ENCODE results near the gene CCNI2. TPM values are rescaled to one million over a fixed set of nuclear protein-coding genes. Genes with fewer than 3 reads are reported as not detected.

Gene CCNI2
- total RNA-seq, 1 donor from 2014 or later: not detected

DNA sequence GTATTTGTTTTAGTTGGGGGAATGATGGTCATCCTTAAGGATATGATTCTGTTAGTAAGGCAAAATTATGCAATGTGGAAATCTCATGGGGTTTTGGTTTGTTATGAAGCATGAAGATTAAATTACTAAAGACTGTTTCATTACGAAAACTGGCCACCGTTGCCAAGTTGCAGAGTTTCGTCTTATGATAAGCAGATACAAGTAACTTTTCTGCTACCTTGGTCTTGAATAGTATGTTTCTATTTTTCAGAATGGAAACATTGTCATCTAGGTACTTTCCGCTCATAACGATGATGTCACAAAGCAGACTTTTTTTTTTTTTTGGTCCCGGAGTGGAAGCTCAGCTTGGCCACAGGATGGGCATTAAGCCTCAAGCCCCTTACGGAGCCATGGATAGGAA is 4.2 kb downstream of the CCNI2 start:
- no peak overlapping the region for H3K4me3 Mint-ChIP-seq (ENCODE audit: unreplicated experiment)
- DNase-seq (ENCODE audit: low spot score): no peak
- peaks cover 10% of the 10 kb centered on the region for H3K4me1 Mint-ChIP-seq (ENCODE audit: low read depth)
- peaks cover 5% of the 10 kb centered on the region for H3K36me3 Mint-ChIP-seq (ENCODE audit: low read depth)
- H3K27me3 Mint-ChIP-seq (ENCODE audit: low read depth): no peaks in the 10 kb centered on the region
- TF ChIP-seq, protein P1, sequence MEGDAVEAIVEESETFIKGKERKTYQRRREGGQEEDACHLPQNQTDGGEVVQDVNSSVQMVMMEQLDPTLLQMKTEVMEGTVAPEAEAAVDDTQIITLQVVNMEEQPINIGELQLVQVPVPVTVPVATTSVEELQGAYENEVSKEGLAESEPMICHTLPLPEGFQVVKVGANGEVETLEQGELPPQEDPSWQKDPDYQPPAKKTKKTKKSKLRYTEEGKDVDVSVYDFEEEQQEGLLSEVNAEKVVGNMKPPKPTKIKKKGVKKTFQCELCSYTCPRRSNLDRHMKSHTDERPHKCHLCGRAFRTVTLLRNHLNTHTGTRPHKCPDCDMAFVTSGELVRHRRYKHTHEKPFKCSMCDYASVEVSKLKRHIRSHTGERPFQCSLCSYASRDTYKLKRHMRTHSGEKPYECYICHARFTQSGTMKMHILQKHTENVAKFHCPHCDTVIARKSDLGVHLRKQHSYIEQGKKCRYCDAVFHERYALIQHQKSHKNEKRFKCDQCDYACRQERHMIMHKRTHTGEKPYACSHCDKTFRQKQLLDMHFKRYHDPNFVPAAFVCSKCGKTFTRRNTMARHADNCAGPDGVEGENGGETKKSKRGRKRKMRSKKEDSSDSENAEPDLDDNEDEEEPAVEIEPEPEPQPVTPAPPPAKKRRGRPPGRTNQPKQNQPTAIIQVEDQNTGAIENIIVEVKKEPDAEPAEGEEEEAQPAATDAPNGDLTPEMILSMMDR (IDR thresholded peaks at IDR 0.05): no peak
- peak overlapping the region; percentile 28 for H3K27ac Mint-ChIP-seq (ENCODE audit: unreplicated experiment)
- H3K9me3 Mint-ChIP-seq (ENCODE audit: low read depth): no peaks in the 10 kb centered on the region

- no peak for DNase-seq (ENCODE audit: low spot score)
- Mint-ChIP-seq H3K36me3 (ENCODE audit: low read depth) (peaks cover 5% of the 10 kb centered on the region), H3K9me3 (ENCODE audit: low read depth) (no peaks in the 10 kb centered on the region), H3K4me3 (ENCODE audit: unreplicated experiment) (no peak overlapping the region), H3K27me3 (ENCODE audit: low read depth) (no peaks in the 10 kb centered on the region), H3K27ac (ENCODE audit: unreplicated experiment) (no peak overlapping the region), H3K4me1 (ENCODE audit: low read depth) (peaks cover 10% of the 10 kb centered on the region)
- TF ChIP-seq, protein P1 (IDR thresholded peaks at IDR 0.05): no peak
These were observed 4.8 kb downstream of the CCNI2 start for GRCh38 chr5:132751971-132752580.

GRCh38 chr5:132752581-132753125 is 5.4 kb downstream of the CCNI2 start:
- TF ChIP-seq, protein P1 (IDR thresholded peaks at IDR 0.05): no peak
- DNase-seq (ENCODE audit: low spot score): no peak
- no peaks in the 10 kb centered on the region for H3K27me3 Mint-ChIP-seq (ENCODE audit: low read depth)
- no peak overlapping the region for H3K27ac Mint-ChIP-seq (ENCODE audit: unreplicated experiment)
- H3K4me1 Mint-ChIP-seq (ENCODE audit: low read depth): peaks cover 10% of the 10 kb centered on the region
- peaks cover 11% of the 10 kb centered on the region for H3K36me3 Mint-ChIP-seq (ENCODE audit: low read depth)
- H3K4me3 Mint-ChIP-seq (ENCODE audit: unreplicated experiment): no peak overlapping the region
- no peaks in the 10 kb centered on the region for H3K9me3 Mint-ChIP-seq (ENCODE audit: low read depth)

DNA sequence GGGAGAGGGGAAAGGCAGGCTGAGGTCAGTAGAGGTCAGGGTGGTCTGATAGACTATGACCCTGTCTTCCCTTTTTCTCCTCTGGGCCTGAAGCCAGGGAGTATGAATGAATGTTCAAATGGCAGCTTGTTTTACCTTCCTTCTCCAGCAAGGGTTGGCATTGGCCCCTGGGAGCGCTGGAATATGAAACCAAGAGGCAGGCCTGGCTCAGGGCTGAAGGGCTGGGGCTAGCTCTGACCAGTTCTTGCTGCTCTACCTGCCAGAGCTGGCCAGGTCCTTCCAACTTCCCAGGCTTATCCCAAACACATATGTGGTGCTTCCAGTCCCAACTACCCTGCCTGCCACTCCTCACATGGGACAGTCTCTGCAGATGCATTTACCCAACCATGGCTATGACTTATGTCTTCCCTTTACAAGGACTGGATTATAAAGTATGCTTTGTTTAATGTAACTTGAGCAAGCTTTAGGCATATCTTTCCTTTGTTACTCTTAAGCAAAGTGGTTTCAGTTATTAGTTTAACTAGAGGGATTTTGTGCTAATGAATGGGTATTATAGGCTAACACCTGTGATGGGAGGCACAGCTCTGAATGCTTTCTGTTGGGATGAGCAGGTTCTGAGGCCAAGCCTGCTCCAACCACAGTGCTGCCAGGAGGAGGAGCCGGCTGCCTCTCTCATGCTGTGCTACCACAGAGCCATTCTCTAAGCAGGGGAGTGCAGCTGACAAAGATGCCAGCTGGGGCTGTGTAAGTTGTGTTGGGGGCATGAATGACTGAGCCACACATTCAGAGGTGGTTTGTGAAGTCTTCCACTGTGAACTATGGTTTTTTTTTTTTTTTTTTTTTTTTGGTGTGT is 6.1 kb downstream of the CCNI2 start:
- Mint-ChIP-seq H3K4me3 (ENCODE audit: unreplicated experiment) (no peak overlapping the region), H3K27ac (ENCODE audit: unreplicated experiment) (no peak overlapping the region), H3K4me1 (ENCODE audit: low read depth) (peaks cover 10% of the 10 kb centered on the region), H3K36me3 (ENCODE audit: low read depth) (peaks cover 15% of the 10 kb centered on the region), H3K27me3 (ENCODE audit: low read depth) (no peaks in the 10 kb centered on the region), H3K9me3 (ENCODE audit: low read depth) (no peaks in the 10 kb centered on the region)
- TF ChIP-seq, protein P1 (IDR thresholded peaks at IDR 0.05): no peak
- no peak for DNase-seq (ENCODE audit: low spot score)

DNA sequence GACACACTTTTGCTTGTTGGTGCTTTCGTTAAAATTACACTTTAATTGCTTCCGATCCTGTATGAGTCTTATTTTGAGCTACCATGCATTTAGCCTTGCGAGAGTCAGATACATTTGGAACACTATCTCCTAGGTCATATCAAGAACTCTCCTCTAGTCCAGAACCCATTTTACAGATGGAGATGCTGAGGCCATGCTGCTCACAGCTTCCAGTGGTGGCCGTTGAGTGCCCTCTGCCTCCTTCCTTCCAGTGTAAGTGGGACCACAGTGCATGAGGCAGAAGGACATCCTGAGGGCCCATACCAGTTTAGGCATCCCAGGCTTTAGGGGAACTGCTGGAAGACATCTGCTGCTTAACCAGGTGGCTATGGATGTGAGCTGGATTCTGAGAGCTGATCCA is 6.9 kb downstream of the CCNI2 start:
- Mint-ChIP-seq H3K36me3 (ENCODE audit: low read depth) (peaks cover 22% of the 10 kb centered on the region), H3K9me3 (ENCODE audit: low read depth) (no peaks in the 10 kb centered on the region), H3K27ac (ENCODE audit: unreplicated experiment) (no peak overlapping the region), H3K4me1 (ENCODE audit: low read depth) (peaks cover 10% of the 10 kb centered on the region), H3K27me3 (ENCODE audit: low read depth) (no peaks in the 10 kb centered on the region), H3K4me3 (ENCODE audit: unreplicated experiment) (no peak overlapping the region)
- DNase-seq (ENCODE audit: low spot score): no peak
- TF ChIP-seq, protein P1 (IDR thresholded peaks at IDR 0.05): no peak
